Stomach (tissue), 4 donors: ENCODE results near the gene GRIP2.

Experiments used
- CTCF ChIP-seq, 7 experiments: fragments of 450-650 bp in 4 of 7; fragments of 200-600 bp in 3 of 7; sonication (generic) in 3 of 7; IDR thresholded peaks; one replicate each; pipeline ENCODE4 v1.5.1; 2016 to 2019; ENCODE audit warnings: antibody characterized with exemption in 7 of 7, control low read depth in 2 of 7, mild to moderate bottlenecking in 1 of 7
- EP300 ChIP-seq: sonication (generic); formaldehyde crosslinking; IDR thresholded peaks from one replicate; pipeline ENCODE4 v1.6.1; 2017; ENCODE audit warnings: antibody characterized with exemption

GRCh38 chr3:14542656-14543055, 2.5 kb upstream of the GRIP2 start:
- TF ChIP-seq CTCF (IDR thresholded peaks at IDR 0.05), result no peak
- TF ChIP-seq EP300, result no peak
